Activated CD8-positive, alpha-beta T cell treated with anti-CD3 and anti-CD28 coated beads for 36 hours (primary cell): ENCODE results near the gene BCL3. TPM values are rescaled to one million over a fixed set of nuclear protein-coding genes. Genes with fewer than 3 reads are reported as not detected.

Source experiments
- ATAC-seq: fragments of 200-7000 bp; cut with Tn5 transposase; one replicate; pipeline ENCODE4 v1.10.0; 2021; ENCODE audit warnings: mild to moderate bottlenecking, moderate library complexity
- CTCF ChIA-PET: fragments of 350-600 bp; sonication (Branson Sonifier 250); formaldehyde crosslinking; loops from one replicate; lab custom pipeline; 2021; ENCODE audit warnings: antibody characterized with exemption; lab: Charles Lee
- POLR2A ChIA-PET: fragments of 350-600 bp; sonication (Branson Sonifier 250); formaldehyde crosslinking; loops from one replicate; lab custom pipeline; 2021; ENCODE audit warnings: antibody characterized with exemption; lab: Charles Lee
- DNase-seq: peaks from one replicate; pipeline ENCODE4 v3.0.0-alpha.2; 2020
- H3K27ac Mint-ChIP-seq: one replicate; pipeline ENCODE4 v1.8.0; 2021; ENCODE audit warnings: mild to moderate bottlenecking, mixed read lengths
- H3K27me3 Mint-ChIP-seq: one replicate; pipeline ENCODE4 v1.8.0; 2021; ENCODE audit warnings: mixed read lengths
- H3K36me3 Mint-ChIP-seq: one replicate; pipeline ENCODE4 v1.8.0; 2021; ENCODE audit warnings: low read depth, mixed read lengths
- H3K4me1 Mint-ChIP-seq: one replicate; pipeline ENCODE4 v1.8.0; 2021; ENCODE audit warnings: low read depth, mixed read lengths
- H3K4me3 Mint-ChIP-seq: one replicate; pipeline ENCODE4 v1.8.0; 2021; ENCODE audit warnings: mild to moderate bottlenecking, moderate library complexity, mixed read lengths
- H3K9me3 Mint-ChIP-seq: one replicate; pipeline ENCODE4 v1.8.0; 2021; ENCODE audit warnings: mixed read lengths
- CTCF ChIP-seq: fragments of 200-600 bp; IDR thresholded peaks from one replicate; pipeline ENCODE4 v1.8.0; 2022; ENCODE audit warnings: antibody characterized with exemption, mild to moderate bottlenecking
- intact Hi-C: fragments of 100-400 bp; cut with micrococcal nuclease; formaldehyde crosslinking; loops from one replicate; pipeline ENCODE4 v1.10.0; 2022
- total RNA-seq, 2 experiments: library from RNA; stranded (reverse); gene quantifications; one replicate each; pipeline ENCODE4 v1.2.3, GENCODE V29; 2021

BCL3 gene
- total RNA-seq, 2 experiments from 2014 or later: 22.8 to 27.7 TPM

GRCh38 chr19:44703336-44704078 is 45.0 kb upstream of the BCL3 start:
- H3K4me3 Mint-ChIP-seq: no peak overlapping the region
- ChIA-PET CTCF (no interaction called here), POLR2A (no interaction called here)
- H3K36me3 Mint-ChIP-seq: no peaks in the 10 kb centered on the region
- peaks cover 3% of the 10 kb centered on the region for H3K27me3 Mint-ChIP-seq
- intact Hi-C loops: no loop called here
- no peaks in the 10 kb centered on the region for H3K9me3 Mint-ChIP-seq
- ATAC-seq: no peak
- no peak overlapping the region for H3K27ac Mint-ChIP-seq
- no peak for TF ChIP-seq CTCF
- no peak for DNase-seq
- no peaks in the 10 kb centered on the region for H3K4me1 Mint-ChIP-seq

- Mint-ChIP-seq H3K27ac (no peak overlapping the region), H3K4me3 (no peak overlapping the region), H3K27me3 (peaks cover 3% of the 10 kb centered on the region), H3K36me3 (no peaks in the 10 kb centered on the region), H3K9me3 (no peaks in the 10 kb centered on the region), H3K4me1 (no peaks in the 10 kb centered on the region)
- ChIA-PET CTCF (interaction anchor here (3.0 kb wide), 1 partner anchor 14 kb away, joined by 8 read pairs; no protein-coding TSS in a partner anchor), POLR2A (interaction anchor here (0.7 to 1.0 kb wide), 2 partner anchors 19 to 88 kb away, joined by 3 to 4 read pairs; no protein-coding TSS in a partner anchor)
- no peak for TF ChIP-seq CTCF
- ATAC-seq: no peak
- DNase-seq: no peak
- intact Hi-C loops: no loop called here
Measured at GRCh38 chr19:44704982-44705381, 43.5 kb upstream of the BCL3 start.

GRCh38 chr19:44705502-44706010 is 43.0 kb upstream of the BCL3 start:
- ATAC-seq (no peak), DNase-seq (no peak)
- POLR2A ChIA-PET: interaction anchor here (0.7 to 1.0 kb wide), 2 partner anchors 18 to 87 kb away, joined by 3 to 4 read pairs; no protein-coding TSS in a partner anchor
- CTCF ChIA-PET: interaction anchor here (0.7 to 3.0 kb wide), 3 partner anchors 15 to 79 kb away, joined by 3 to 8 read pairs (median 3); no protein-coding TSS in a partner anchor
- Mint-ChIP-seq H3K27ac (no peak overlapping the region), H3K36me3 (no peaks in the 10 kb centered on the region), H3K27me3 (peaks cover 3% of the 10 kb centered on the region), H3K9me3 (no peaks in the 10 kb centered on the region), H3K4me3 (no peak overlapping the region), H3K4me1 (peaks cover 3% of the 10 kb centered on the region)
- no peak for TF ChIP-seq CTCF
- intact Hi-C loops: no loop called here

- Mint-ChIP-seq H3K36me3 (no peaks in the 10 kb centered on the region), H3K4me1 (peaks cover 5% of the 10 kb centered on the region), H3K27me3 (peaks cover 3% of the 10 kb centered on the region), H3K4me3 (no peak overlapping the region), H3K9me3 (no peaks in the 10 kb centered on the region), H3K27ac (no peak overlapping the region)
- CTCF ChIA-PET: interaction anchor here (0.7 to 3.0 kb wide), 3 partner anchors 16 to 78 kb away, joined by 3 to 8 read pairs (median 3); no protein-coding TSS in a partner anchor
- ATAC-seq (no peak), DNase-seq (no peak)
- intact Hi-C loops: no loop called here
- POLR2A ChIA-PET: no interaction called here
- TF ChIP-seq CTCF: no peak
Measured at GRCh38 chr19:44706506-44707236, 41.8 kb upstream of the BCL3 start.
